Sigmoid colon (tissue), 7 donors: ENCODE data around the gene STK10. TPM values are rescaled to one million over a fixed set of nuclear protein-coding genes. Genes with fewer than 3 reads are reported as not detected.

Experiments used
- DNase-seq: peaks from one replicate; pipeline ENCODE4 v3.0.0-alpha.2; 2019
- H3K27ac ChIP-seq, 4 donors: fragments of 200-600 bp; sonication (generic); one replicate each; pipeline ENCODE4 v1.5.1; 2016 to 2019; ENCODE audit warnings: mild to moderate bottlenecking in 1 of 4
- H3K27me3 ChIP-seq, 3 donors: fragments of 200-600 bp; sonication (generic); one replicate each; pipeline ENCODE4 v1.5.1; 2019; ENCODE audit warnings: mild to moderate bottlenecking in 1 of 3
- H3K36me3 ChIP-seq, 4 donors: fragments of 200-600 bp; sonication (generic); one replicate each; pipeline ENCODE4 v1.5.1; 2016 to 2019
- H3K4me1 ChIP-seq, 4 donors: fragments of 200-600 bp; sonication (generic); one replicate each; pipeline ENCODE4 v1.5.1; 2017 to 2019
- H3K4me3 ChIP-seq, 4 donors: fragments of 200-600 bp; sonication (generic); one replicate each; pipeline ENCODE4 v1.5.1; 2017 to 2019; ENCODE audit warnings: mild to moderate bottlenecking in 2 of 4, moderate library complexity in 1 of 4
- H3K9me3 ChIP-seq, 4 donors: fragments of 200-600 bp in 3 of 4; sonication (generic) in 3 of 4; one replicate each; pipeline versions ENCODE4 v1.5.1 to v1.6.1; 2013 to 2019
- EP300 ChIP-seq, 4 donors: sonication (generic); formaldehyde crosslinking; IDR thresholded peaks; one replicate each; pipeline ENCODE4 v1.6.1; 2017; ENCODE audit warnings: antibody characterized with exemption in 4 of 4
- POLR2A ChIP-seq, 2 donors: fragments of 450-650 bp; IDR thresholded peaks; one replicate each; pipeline ENCODE4 v1.6.1; 2016; ENCODE audit warnings: antibody characterized with exemption in 2 of 2, mild to moderate bottlenecking in 2 of 2, moderate library complexity in 2 of 2
- POLR2AphosphoS5 ChIP-seq, 4 donors: sonication (generic); formaldehyde crosslinking; IDR thresholded peaks; one replicate each; pipeline ENCODE4 v1.6.1; 2017; ENCODE audit warnings: antibody characterized with exemption in 4 of 4
- WGBS, 2 donors: extraction: QIAGEN DNeasy Blood & Tissue Kit; methylation state at CpG; one replicate each; pipeline ENCODE4 v1.1.7; 2013; 5-methylcytosine and 5-hydroxymethylcytosine counted together
- intact Hi-C: fragments of 100-400 bp; cut with DNase I; formaldehyde crosslinking; loops from one replicate; pipeline ENCODE4 v1.15.1; 2023
- polyA plus RNA-seq, 3 donors: library from polyadenylated mRNA; stranded (reverse); fragments of 200-250 nt; gene quantifications; one replicate each; pipeline ENCODE4 v1.2.3, GENCODE V29; 2013
- total RNA-seq, 4 donors: library from RNA; depleted of rRNA; stranded (reverse); fragments of >200 nt; gene quantifications; one replicate each; pipeline ENCODE4 v1.1.0, GENCODE V29; 2016
- TF ChIP-seq, protein P1 (sequence below), 4 experiments: fragments of 450-650 bp in 3 of 4; fragments of 200-600 bp in 1 of 4; IDR thresholded peaks; one replicate each; pipeline ENCODE4 v1.5.1; 2016 to 2019; ENCODE audit warnings: antibody characterized with exemption in 4 of 4, mild to moderate bottlenecking in 3 of 4, moderate library complexity in 2 of 4
- donor health status: healthy with polysubstance abuse.
- donor health status: Bipolar disorder and iron deficiency.
- donor health status: healthy.

The STK10 gene
- total and polyA plus RNA-seq, 7 donors, result 4.2 to 28.6 (median 12.5) TPM

DNA sequence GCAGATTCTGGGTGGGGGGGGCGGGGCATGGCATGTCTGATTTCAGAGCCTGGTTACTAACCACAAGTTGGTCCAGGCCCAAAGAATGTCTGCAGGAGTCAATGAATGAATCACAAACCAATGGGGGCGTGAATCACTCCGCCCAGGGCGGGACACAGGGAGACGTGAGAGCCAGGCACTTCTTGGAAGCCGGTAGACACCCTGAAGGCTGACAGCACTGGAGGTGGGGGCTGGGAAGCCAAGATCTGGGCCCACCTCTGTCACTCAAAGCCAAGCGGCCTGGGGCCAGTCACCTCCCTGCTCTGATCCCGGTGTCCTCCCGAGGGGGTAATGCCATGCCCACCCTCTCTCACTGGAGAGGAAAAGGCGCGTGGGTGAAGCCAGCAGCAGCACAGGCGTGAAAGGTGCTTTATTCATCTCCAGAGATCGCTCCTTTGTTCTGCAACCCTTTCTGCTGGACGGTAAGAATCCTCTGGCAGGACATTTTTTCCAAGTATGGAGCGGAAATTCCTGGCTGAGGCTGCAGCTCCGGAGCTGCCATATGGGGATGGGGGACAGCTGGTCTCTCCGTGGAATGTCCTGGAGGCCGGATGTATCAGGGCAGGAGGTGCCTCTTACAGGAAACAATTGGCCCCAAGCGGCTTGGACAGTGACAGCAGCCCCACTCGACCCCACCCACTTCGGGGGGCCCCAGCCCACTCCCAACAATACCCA, 85.0 kb downstream of the STK10 start:
- peak; percentile 89 for DNase-seq
- TF ChIP-seq POLR2AphosphoS5 (IDR thresholded peaks at IDR 0.05) (peak in 2 of 4 donors; percentile 11 to 19), EP300 (IDR thresholded peaks at IDR 0.05) (no peak)
- TF ChIP-seq, protein P1, sequence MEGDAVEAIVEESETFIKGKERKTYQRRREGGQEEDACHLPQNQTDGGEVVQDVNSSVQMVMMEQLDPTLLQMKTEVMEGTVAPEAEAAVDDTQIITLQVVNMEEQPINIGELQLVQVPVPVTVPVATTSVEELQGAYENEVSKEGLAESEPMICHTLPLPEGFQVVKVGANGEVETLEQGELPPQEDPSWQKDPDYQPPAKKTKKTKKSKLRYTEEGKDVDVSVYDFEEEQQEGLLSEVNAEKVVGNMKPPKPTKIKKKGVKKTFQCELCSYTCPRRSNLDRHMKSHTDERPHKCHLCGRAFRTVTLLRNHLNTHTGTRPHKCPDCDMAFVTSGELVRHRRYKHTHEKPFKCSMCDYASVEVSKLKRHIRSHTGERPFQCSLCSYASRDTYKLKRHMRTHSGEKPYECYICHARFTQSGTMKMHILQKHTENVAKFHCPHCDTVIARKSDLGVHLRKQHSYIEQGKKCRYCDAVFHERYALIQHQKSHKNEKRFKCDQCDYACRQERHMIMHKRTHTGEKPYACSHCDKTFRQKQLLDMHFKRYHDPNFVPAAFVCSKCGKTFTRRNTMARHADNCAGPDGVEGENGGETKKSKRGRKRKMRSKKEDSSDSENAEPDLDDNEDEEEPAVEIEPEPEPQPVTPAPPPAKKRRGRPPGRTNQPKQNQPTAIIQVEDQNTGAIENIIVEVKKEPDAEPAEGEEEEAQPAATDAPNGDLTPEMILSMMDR (IDR thresholded peaks at IDR 0.05), result no peak
- Histone ChIP-seq H3K9me3 (no peaks in the 10 kb centered on the region), H3K4me1 (peaks cover 0 to 42% (median 35%) of the 10 kb centered on the region in 4 donors), H3K27me3 (no peaks in the 10 kb centered on the region), H3K36me3 (no peaks in the 10 kb centered on the region), H3K4me3 (peak overlapping the region in 1 of 4 donors; percentile 13), H3K27ac (peak overlapping the region; percentile 34 to 81 (median 68))
- WGBS, 2 donors, result 63 to 67% methylated on average over 21 of the region's 21 CpGs
- intact Hi-C loops, result loop anchor here (5.0 to 10.0 kb wide), 3 partner anchors 51 to 592 kb away; partner anchors contain the start of gene SH3PXD2B

DNA sequence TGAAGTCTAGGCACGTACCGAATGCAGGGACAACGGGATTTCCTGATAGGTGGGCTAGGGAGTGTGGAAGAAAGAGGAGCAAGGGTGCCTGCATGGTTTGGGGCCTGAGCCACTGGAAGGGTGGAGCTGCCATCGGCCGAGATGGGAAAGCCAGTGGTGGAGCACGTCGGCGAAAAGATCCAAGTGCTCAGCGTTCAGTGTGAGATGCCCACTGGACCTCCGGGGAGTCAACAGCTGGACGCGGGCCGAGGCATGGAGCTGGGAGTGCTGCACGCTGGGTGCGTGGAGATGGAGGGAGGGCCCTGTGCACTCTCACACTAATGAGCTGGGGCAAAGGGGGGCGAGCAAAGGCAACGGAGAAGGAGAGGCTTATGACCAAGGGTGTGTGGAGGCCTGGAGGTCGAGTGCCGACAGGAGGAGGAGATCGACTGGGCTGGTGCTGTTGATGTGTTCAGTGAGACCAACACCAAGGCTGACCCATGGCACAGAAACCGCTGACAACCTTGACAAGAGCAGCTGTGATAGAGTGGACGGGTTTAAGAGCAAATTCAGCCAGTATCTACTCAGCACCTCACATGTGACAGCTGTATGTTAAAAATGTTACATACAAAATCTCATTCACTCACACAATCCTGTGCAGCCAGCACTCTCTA, 85.7 kb downstream of the STK10 start:
- H3K4me1 ChIP-seq, result peaks cover 0 to 40% (median 36%) of the 10 kb centered on the region in 4 donors
- intact Hi-C loops, result loop anchor here (5.0 to 10.0 kb wide), 3 partner anchors 50 to 592 kb away; partner anchors contain the start of gene SH3PXD2B
- no peak for DNase-seq
- H3K27me3 ChIP-seq, result no peaks in the 10 kb centered on the region
- peak overlapping the region; percentile 30 to 81 (median 68) for H3K27ac ChIP-seq
- TF ChIP-seq EP300 (IDR thresholded peaks at IDR 0.05) (no peak), POLR2A (IDR thresholded peaks at IDR 0.05) (no peak), POLR2AphosphoS5 (IDR thresholded peaks at IDR 0.05) (no peak)
- TF ChIP-seq, protein P1 (IDR thresholded peaks at IDR 0.05), result no peak
- no peaks in the 10 kb centered on the region for H3K36me3 ChIP-seq
- 92 to 94% methylated on average over 22 of the region's 22 CpGs for WGBS, 2 donors
- no peaks in the 10 kb centered on the region for H3K9me3 ChIP-seq
- no peak overlapping the region for H3K4me3 ChIP-seq

DNA sequence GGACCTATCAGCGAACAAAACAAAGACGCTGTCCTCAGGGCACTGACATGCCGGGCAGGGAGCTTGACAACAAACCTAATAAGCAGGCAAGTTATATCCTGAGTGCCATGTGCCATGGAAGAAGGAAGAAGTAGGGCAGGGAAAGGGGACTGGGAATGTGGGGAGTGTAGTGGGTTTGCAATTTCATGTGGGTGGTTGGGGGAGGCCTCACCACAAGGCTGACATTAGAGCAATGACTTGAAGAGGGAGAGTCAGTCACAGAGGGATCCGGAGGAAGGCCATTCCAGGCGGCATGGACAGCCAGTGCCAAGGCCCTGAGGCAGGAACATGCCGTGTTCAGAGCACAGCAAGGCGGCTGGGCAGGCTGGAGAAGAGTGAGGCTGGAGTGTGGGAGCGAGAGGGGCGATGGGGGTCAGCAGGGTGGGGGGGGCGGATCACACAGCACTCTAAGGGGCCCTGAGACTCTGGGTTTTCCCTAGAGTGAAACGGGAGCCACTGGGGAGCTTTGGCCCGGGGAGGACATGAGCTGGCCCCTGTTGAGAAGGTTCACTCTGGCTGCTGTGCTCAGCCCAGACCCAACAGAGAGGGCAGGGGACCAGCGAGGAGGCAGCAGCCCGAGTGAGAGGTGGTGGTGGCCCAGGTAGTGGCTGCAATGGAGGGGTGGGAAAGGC, 86.3 kb downstream of the STK10 start:
- H3K36me3 ChIP-seq, result no peaks in the 10 kb centered on the region
- H3K4me1 ChIP-seq, result peaks cover 0 to 40% (median 35%) of the 10 kb centered on the region in 4 donors
- no peaks in the 10 kb centered on the region for H3K27me3 ChIP-seq
- DNase-seq, result no peak
- TF ChIP-seq POLR2AphosphoS5 (IDR thresholded peaks at IDR 0.05) (no peak), POLR2A (IDR thresholded peaks at IDR 0.05) (no peak), EP300 (IDR thresholded peaks at IDR 0.05) (no peak)
- TF ChIP-seq, protein P1 (IDR thresholded peaks at IDR 0.05), result no peak
- 94 to 98% methylated on average over 14 of the region's 14 CpGs for WGBS, 2 donors
- H3K27ac ChIP-seq, result peak overlapping the region; percentile 30 to 81 (median 68)
- H3K4me3 ChIP-seq, result no peak overlapping the region
- intact Hi-C loops, result loop anchor here (5.0 to 10.0 kb wide), 3 partner anchors 49 to 593 kb away; partner anchors contain the start of gene SH3PXD2B
- no peaks in the 10 kb centered on the region for H3K9me3 ChIP-seq

DNA sequence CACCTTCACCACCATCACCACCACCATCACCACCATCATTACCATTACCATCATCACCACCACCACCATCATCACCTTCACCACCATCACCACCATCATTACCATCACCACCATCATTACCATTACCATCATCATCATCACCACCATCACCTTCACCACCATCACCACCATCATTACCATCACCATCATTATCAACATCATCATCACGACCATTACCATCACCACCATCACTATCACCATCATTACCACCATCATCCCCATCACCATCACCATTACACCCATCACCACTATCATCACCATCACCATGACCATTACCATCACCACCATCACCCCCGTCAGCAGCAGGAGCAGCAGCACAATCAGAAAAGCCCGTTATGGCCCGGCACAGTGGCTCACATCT, 89.1 kb downstream of the STK10 start:
- intact Hi-C loops, result no loop called here
- Histone ChIP-seq H3K4me3 (no peak overlapping the region), H3K36me3 (no peaks in the 10 kb centered on the region), H3K27ac (no peak overlapping the region), H3K27me3 (no peaks in the 10 kb centered on the region), H3K9me3 (no peaks in the 10 kb centered on the region), H3K4me1 (peaks cover 0 to 36% (median 31%) of the 10 kb centered on the region in 4 donors)
- TF ChIP-seq POLR2AphosphoS5 (IDR thresholded peaks at IDR 0.05), result no peak
- TF ChIP-seq POLR2A (IDR thresholded peaks at IDR 0.05), result no peak
- no peak for TF ChIP-seq EP300 (IDR thresholded peaks at IDR 0.05)
- TF ChIP-seq, protein P1 (IDR thresholded peaks at IDR 0.05), result no peak
- no peak for DNase-seq
- WGBS, 2 donors, result 98% methylated on average over 4 of the region's 4 CpGs
